ENCODE measurements around the gene MAD1L1. TPM values are rescaled to one million over a fixed set of nuclear protein-coding genes. Genes with fewer than 3 reads are reported as not detected.

Gene MAD1L1
- total RNA-seq, 1 donor from 2014 or later: 32.3 TPM

- no peak overlapping the region for H3K27ac Mint-ChIP-seq (ENCODE audit: unreplicated experiment)
- peaks cover 2% of the 10 kb centered on the region for H3K9me3 Mint-ChIP-seq (ENCODE audit: unreplicated experiment)
- H2AFZ ChIP-seq (ENCODE audit: low read depth, low read length): no peak overlapping the region
- no peaks in the 10 kb centered on the region for H3K36me3 ChIP-seq (ENCODE audit: insufficient read depth, low read length)
- H3K4me1 ChIP-seq (ENCODE audit: insufficient read depth, low read length): peaks cover 18% of the 10 kb centered on the region
- H3K4me1 Mint-ChIP-seq (ENCODE audit: low read depth, unreplicated experiment): peaks cover 2% of the 10 kb centered on the region
- peak overlapping the region; percentile 66 for H3K27ac ChIP-seq (ENCODE audit: low read depth, low read length)
- H3K4me3 Mint-ChIP-seq (ENCODE audit: unreplicated experiment): no peak overlapping the region
- DNase-seq (ENCODE audit: low read depth) (no peak), FAIRE-seq (no peak)
- peak overlapping the region; percentile 70 for H3K4me2 ChIP-seq (ENCODE audit: low read length)
- no peaks in the 10 kb centered on the region for H3K79me2 ChIP-seq (ENCODE audit: insufficient read depth, low read length)
- peaks cover 11% of the 10 kb centered on the region for H3K36me3 Mint-ChIP-seq (ENCODE audit: low read depth, unreplicated experiment)
- no peaks in the 10 kb centered on the region for H3K27me3 ChIP-seq (ENCODE audit: insufficient read depth, low read length)
- no peaks in the 10 kb centered on the region for H3K27me3 Mint-ChIP-seq (ENCODE audit: low read depth, unreplicated experiment)
- H4K20me1 ChIP-seq (ENCODE audit: insufficient read depth, low read length): no peaks in the 10 kb centered on the region
- H3K9ac ChIP-seq (ENCODE audit: low read length): peak overlapping the region; percentile 70
- no peak for TF ChIP-seq CTCF (IDR thresholded peaks at IDR 0.05; ENCODE audit: insufficient read depth, low read depth, low read length)
- TF ChIP-seq EZH2 (IDR thresholded peaks at IDR 0.05; ENCODE audit: insufficient read depth, low read length): no peak
- H3K4me3 ChIP-seq (ENCODE audit: insufficient read depth, low read depth, low read length): no peak overlapping the region
- no peaks in the 10 kb centered on the region for H3K9me3 ChIP-seq (ENCODE audit: insufficient read depth, low read depth, low read length)
Observed at GRCh38 chr7:1940863-1941262, 291.9 kb downstream of the MAD1L1 start.

- H3K4me2 ChIP-seq (ENCODE audit: low read length): peak overlapping the region; percentile 70
- H4K20me1 ChIP-seq (ENCODE audit: insufficient read depth, low read length): no peaks in the 10 kb centered on the region
- peak; percentile 55 for DNase-seq (ENCODE audit: low read depth)
- Mint-ChIP-seq H3K36me3 (ENCODE audit: low read depth, unreplicated experiment) (peaks cover 11% of the 10 kb centered on the region), H3K9me3 (ENCODE audit: unreplicated experiment) (peaks cover 2% of the 10 kb centered on the region), H3K27me3 (ENCODE audit: low read depth, unreplicated experiment) (no peaks in the 10 kb centered on the region), H3K4me3 (ENCODE audit: unreplicated experiment) (no peak overlapping the region), H3K4me1 (ENCODE audit: low read depth, unreplicated experiment) (peaks cover 2% of the 10 kb centered on the region), H3K27ac (ENCODE audit: unreplicated experiment) (no peak overlapping the region)
- H2AFZ ChIP-seq (ENCODE audit: low read depth, low read length): peak overlapping the region; percentile 39
- no peaks in the 10 kb centered on the region for H3K79me2 ChIP-seq (ENCODE audit: insufficient read depth, low read length)
- no peaks in the 10 kb centered on the region for H3K36me3 ChIP-seq (ENCODE audit: insufficient read depth, low read length)
- no peak overlapping the region for H3K4me3 ChIP-seq (ENCODE audit: insufficient read depth, low read depth, low read length)
- peaks cover 18% of the 10 kb centered on the region for H3K4me1 ChIP-seq (ENCODE audit: insufficient read depth, low read length)
- H3K9ac ChIP-seq (ENCODE audit: low read length): peak overlapping the region; percentile 70
- H3K27me3 ChIP-seq (ENCODE audit: insufficient read depth, low read length): no peaks in the 10 kb centered on the region
- TF ChIP-seq CTCF (IDR thresholded peaks at IDR 0.05; ENCODE audit: insufficient read depth, low read depth, low read length) (no peak), EZH2 (IDR thresholded peaks at IDR 0.05; ENCODE audit: insufficient read depth, low read length) (no peak)
- no peaks in the 10 kb centered on the region for H3K9me3 ChIP-seq (ENCODE audit: insufficient read depth, low read depth, low read length)
- peak overlapping the region; percentile 66 for H3K27ac ChIP-seq (ENCODE audit: low read depth, low read length)
- FAIRE-seq: no peak
Observed at GRCh38 chr7:1940402-1940786, 292.4 kb downstream of the MAD1L1 start.
